GM12873 (cell line): ENCODE data around the gene GFAP.

Experiments used
- TF ChIP-seq, protein P1 (sequence below): IDR thresholded peaks from 2 replicates; pipeline ENCODE4 v1.5.1; 2012; ENCODE audit warnings: low read depth, mild to moderate bottlenecking, moderate library complexity, low read length, control low read depth; ENCODE audit not compliant: insufficient read depth; ENCODE audit errors: missing control alignments

GFAP gene

GRCh38 chr17:44935116-44935515 is 19.8 kb upstream of the GFAP start:
- TF ChIP-seq, protein P1, sequence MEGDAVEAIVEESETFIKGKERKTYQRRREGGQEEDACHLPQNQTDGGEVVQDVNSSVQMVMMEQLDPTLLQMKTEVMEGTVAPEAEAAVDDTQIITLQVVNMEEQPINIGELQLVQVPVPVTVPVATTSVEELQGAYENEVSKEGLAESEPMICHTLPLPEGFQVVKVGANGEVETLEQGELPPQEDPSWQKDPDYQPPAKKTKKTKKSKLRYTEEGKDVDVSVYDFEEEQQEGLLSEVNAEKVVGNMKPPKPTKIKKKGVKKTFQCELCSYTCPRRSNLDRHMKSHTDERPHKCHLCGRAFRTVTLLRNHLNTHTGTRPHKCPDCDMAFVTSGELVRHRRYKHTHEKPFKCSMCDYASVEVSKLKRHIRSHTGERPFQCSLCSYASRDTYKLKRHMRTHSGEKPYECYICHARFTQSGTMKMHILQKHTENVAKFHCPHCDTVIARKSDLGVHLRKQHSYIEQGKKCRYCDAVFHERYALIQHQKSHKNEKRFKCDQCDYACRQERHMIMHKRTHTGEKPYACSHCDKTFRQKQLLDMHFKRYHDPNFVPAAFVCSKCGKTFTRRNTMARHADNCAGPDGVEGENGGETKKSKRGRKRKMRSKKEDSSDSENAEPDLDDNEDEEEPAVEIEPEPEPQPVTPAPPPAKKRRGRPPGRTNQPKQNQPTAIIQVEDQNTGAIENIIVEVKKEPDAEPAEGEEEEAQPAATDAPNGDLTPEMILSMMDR: no peak

GRCh38 chr17:44934745-44935105 is 19.4 kb upstream of the GFAP start:
- TF ChIP-seq, protein P1: no peak

DNA sequence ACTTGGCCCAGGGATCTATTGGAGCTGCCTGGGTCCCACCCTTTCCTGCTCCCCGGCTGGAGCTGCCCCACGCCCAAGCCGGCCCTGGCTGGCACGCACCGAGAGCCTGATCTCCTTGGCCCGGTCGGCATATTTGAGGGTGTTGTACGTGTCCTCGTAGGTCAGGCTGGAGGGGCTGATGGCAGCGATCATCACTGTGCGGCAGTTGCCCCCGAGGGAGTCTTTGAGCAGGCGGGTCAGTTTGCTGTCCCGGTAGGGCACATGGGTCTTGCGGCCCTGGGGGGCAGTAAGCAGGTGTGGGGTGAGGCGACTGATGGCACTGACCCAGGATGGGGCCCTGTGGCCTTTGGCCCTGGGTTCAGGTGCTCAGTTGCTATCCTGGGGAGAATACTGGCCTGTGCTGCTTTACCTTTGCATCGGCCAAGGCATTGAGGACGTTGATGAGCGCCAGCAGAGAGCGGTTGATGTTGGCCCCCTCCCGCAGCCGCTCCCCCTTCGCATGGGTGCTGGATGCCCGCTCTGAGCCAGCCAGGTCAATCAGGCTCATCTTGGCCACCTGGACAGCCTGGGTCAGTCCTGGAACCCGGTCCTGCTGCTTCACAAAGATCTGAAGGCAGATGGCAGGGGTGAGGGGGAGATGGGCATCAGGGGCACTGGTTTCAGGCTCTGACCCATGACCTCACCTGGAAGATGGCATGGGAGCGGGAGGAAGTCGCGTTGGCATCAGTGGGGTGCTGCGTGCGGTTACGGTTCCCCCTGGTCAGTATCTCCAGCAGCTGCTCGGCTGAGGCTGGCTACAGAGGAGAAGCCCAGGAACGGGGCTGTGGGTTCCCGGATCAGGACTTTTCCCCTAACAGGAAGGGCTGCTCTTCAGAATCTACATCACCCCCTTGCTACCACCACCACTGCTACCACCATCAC is 18.8 kb upstream of the GFAP start:
- TF ChIP-seq, protein P1: no peak

- TF ChIP-seq, protein P1: no peak
Measured at GRCh38 chr17:44932787-44933097, 17.4 kb upstream of the GFAP start.

- TF ChIP-seq, protein P1: no peak
Measured at GRCh38 chr17:44932096-44932786, 16.9 kb upstream of the GFAP start.

DNA sequence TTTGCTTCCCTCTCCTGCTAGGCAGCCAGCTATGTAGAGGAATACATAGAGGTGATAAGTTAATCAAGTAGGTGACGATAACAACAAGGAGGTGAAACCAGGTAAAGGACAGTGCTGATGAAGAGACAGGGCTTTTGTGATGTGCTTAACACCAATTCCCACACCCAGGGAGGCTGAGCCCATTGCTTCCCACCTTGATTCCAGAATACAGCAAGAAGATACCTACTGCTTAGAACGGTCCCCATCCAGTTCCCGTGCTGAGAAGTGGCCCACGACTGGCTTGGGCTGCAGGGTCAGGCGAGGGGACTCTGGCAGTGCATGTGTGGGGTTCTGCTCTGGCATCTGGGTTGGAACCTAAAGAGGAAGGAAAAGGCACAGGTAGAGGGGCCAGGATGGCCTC is 16.1 kb upstream of the GFAP start:
- TF ChIP-seq, protein P1: no peak

DNA sequence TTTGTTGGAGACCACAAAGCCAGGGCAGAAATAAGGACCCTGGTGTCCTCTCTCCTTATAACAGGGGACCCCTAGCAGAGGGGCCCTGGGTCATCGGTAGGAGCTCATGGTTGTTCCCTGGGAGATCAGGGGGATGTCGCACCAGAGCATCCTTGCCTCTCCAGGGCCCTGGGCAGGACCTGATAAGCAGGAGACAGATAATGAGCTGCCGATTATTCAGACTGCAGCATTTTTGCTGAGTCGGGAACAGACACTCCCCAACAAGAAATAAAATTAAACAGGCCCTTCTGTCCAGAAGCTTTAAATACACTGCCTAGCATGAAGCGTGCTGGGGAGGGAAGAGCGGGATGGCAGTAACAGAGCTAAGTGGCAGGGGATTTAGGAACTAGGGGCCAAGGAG is 15.4 kb upstream of the GFAP start:
- TF ChIP-seq, protein P1: no peak
